Measurements from ENCODE around the gene RAPH1. TPM values are rescaled to one million over a fixed set of nuclear protein-coding genes. Genes with fewer than 3 reads are reported as not detected.

RAPH1 gene
- total RNA-seq, 1 donor from 2014 or later, result 30.3 TPM

DNA sequence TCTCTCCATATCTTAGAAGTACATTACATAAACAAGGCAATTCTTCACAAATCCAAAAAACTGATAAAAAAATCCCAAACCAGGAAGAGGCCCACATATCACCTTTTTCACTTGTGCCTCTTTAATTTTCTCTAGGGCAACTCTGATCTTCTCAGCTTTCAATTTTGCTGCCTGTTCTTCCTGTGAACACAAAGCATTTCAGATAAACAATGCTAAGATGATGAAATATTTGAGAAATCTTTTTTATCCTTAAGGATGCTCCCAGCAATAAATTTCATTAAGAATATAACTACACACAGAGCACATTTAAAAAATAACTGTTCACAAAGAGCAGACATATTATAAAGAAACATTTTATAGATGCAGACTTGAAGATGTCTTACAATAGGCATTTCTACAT, 73.4 kb downstream of the RAPH1 start:
- Mint-ChIP-seq H3K4me1 (peaks cover 12% of the 10 kb centered on the region), H3K9me3 (no peaks in the 10 kb centered on the region), H3K4me3 (no peak overlapping the region), H3K36me3 (peaks cover 10% of the 10 kb centered on the region), H3K27ac (peak overlapping the region; percentile 56), H3K27me3 (ENCODE audit: low read depth) (no peaks in the 10 kb centered on the region)
- TF ChIP-seq, protein P1, sequence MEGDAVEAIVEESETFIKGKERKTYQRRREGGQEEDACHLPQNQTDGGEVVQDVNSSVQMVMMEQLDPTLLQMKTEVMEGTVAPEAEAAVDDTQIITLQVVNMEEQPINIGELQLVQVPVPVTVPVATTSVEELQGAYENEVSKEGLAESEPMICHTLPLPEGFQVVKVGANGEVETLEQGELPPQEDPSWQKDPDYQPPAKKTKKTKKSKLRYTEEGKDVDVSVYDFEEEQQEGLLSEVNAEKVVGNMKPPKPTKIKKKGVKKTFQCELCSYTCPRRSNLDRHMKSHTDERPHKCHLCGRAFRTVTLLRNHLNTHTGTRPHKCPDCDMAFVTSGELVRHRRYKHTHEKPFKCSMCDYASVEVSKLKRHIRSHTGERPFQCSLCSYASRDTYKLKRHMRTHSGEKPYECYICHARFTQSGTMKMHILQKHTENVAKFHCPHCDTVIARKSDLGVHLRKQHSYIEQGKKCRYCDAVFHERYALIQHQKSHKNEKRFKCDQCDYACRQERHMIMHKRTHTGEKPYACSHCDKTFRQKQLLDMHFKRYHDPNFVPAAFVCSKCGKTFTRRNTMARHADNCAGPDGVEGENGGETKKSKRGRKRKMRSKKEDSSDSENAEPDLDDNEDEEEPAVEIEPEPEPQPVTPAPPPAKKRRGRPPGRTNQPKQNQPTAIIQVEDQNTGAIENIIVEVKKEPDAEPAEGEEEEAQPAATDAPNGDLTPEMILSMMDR (IDR thresholded peaks at IDR 0.05; ENCODE audit: unreplicated experiment), result no peak
- no peak for DNase-seq (ENCODE audit: low spot score in 2 of 2, unreplicated experiment in 2 of 2)

DNA sequence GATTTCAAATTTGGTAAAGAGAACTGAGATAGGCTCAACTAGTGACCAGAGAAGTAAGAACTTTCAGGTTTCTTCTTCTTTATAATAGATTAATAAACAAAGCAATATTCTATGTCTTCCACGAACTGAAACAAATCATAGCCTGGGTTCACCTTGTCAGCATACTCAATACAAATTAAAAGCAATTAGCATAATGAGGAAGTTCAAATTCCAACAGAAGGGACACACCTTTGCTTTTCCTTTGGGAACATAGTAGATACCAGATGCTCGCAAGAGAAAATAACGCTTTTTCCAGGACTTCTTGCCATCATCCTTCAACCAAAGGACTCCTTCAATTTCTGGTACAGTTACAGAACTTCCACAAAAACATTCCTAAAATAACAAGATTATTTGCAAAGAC, 79.9 kb downstream of the RAPH1 start:
- Mint-ChIP-seq H3K27ac (no peak overlapping the region), H3K4me1 (peaks cover 20% of the 10 kb centered on the region), H3K4me3 (no peak overlapping the region), H3K36me3 (peaks cover 11% of the 10 kb centered on the region), H3K27me3 (ENCODE audit: low read depth) (no peaks in the 10 kb centered on the region), H3K9me3 (no peaks in the 10 kb centered on the region)
- DNase-seq (ENCODE audit: low spot score in 2 of 2, unreplicated experiment in 2 of 2), result no peak
- TF ChIP-seq, protein P1 (IDR thresholded peaks at IDR 0.05; ENCODE audit: unreplicated experiment), result no peak

DNA sequence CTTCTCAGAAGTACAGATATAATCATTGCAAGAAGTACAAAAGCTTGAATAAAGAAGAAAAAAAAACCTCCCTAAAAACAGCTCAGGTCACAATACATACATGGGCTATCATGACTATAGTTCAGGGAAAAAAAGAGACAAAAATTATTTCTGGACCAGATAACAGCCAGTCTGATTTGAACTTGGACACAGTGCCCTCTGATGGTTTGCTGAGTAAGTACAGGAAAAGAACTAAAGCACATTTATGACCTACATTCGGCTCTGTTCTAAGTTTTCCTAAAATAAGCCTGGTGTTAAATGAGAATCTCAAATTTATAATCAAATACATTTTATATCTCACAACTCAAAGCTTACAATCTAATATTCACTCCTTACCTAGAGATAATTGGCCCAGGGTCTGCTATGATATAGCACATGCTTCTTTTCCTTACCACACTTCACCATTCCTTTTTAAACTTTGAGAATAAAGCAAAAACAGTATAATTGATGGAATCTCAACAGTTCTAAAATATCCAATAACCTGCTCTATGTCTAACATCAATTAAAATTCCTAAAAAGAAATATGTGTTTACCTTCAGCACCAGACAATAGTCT, 81.1 kb downstream of the RAPH1 start:
- Mint-ChIP-seq H3K4me3 (no peak overlapping the region), H3K4me1 (peaks cover 20% of the 10 kb centered on the region), H3K9me3 (no peaks in the 10 kb centered on the region), H3K27ac (peak overlapping the region; percentile 83), H3K27me3 (ENCODE audit: low read depth) (no peaks in the 10 kb centered on the region), H3K36me3 (peaks cover 9% of the 10 kb centered on the region)
- DNase-seq (ENCODE audit: low spot score in 2 of 2, unreplicated experiment in 2 of 2), result no peak
- TF ChIP-seq, protein P1 (IDR thresholded peaks at IDR 0.05; ENCODE audit: unreplicated experiment), result peak; percentile 71

DNA sequence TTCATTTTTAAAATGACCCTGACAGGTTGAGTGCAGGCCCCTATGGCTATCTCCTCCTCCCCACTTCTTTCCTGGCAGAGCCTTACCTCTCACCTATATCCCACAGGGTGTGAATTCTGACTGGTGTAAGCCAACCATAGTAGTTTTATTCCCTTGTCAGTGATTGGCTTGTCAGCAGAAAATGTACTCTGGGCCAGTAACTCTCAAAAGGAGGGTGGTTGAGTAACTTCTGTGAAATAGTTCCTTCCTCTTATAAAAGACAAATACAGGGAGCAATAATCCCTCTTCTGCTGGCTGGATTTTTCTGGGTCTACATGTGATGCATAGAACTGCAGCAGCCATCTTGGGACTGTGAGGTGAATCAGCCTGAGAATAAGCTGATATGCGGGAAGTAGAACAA, 83.4 kb downstream of the RAPH1 start:
- Mint-ChIP-seq H3K9me3 (no peaks in the 10 kb centered on the region), H3K36me3 (peaks cover 7% of the 10 kb centered on the region), H3K27ac (peak overlapping the region; percentile 81), H3K4me3 (no peak overlapping the region), H3K4me1 (peaks cover 20% of the 10 kb centered on the region), H3K27me3 (ENCODE audit: low read depth) (no peaks in the 10 kb centered on the region)
- no peak for DNase-seq (ENCODE audit: low spot score in 2 of 2, unreplicated experiment in 2 of 2)
- TF ChIP-seq, protein P1 (IDR thresholded peaks at IDR 0.05; ENCODE audit: unreplicated experiment), result no peak

DNA sequence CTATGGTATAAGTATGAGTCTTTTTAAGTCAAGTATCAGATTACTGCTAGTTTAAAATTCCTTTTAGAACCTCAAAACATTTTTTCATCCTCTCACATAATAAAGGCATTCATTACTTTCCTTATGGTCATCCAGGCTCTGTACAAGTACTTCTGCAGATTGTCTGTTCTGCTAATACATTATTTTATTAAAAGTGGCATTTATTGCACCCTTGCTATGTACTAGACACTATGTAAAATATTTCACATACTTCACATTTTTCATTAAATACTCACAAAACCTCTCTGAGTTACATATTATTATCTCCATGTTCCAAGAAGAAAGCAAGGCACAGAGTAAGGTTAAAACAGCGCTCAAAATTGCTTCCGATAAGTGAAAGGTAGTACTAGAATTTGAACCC, 84.1 kb downstream of the RAPH1 start:
- peaks cover 13% of the 10 kb centered on the region for H3K36me3 Mint-ChIP-seq
- H3K27me3 Mint-ChIP-seq (ENCODE audit: low read depth), result no peaks in the 10 kb centered on the region
- H3K4me3 Mint-ChIP-seq, result no peak overlapping the region
- DNase-seq (ENCODE audit: low spot score in 2 of 2, unreplicated experiment in 2 of 2), result no peak
- no peaks in the 10 kb centered on the region for H3K9me3 Mint-ChIP-seq
- peaks cover 20% of the 10 kb centered on the region for H3K4me1 Mint-ChIP-seq
- TF ChIP-seq, protein P1 (IDR thresholded peaks at IDR 0.05; ENCODE audit: unreplicated experiment), result no peak
- H3K27ac Mint-ChIP-seq, result peak overlapping the region; percentile 81

DNA sequence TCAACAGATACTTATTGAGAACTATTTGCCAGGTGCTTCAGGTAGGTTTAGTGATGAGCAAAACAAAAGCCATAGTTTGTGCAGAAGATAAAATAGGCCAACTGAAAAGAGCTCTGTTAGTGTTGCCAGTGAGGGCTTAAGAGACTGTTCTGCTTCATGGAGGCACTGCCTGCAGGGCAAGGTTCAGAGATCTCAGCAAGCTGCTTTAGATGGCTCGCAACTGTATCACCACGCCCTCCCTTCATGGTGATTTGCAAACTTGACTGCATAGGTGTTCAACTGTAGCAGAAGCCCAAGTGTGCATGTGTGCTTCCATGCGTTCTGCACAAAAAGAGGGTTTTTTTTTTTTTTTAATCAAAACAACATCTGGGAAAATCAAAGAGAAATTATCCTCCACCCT, 84.5 kb downstream of the RAPH1 start:
- Mint-ChIP-seq H3K9me3 (no peaks in the 10 kb centered on the region), H3K36me3 (peaks cover 15% of the 10 kb centered on the region), H3K27ac (no peak overlapping the region), H3K27me3 (ENCODE audit: low read depth) (no peaks in the 10 kb centered on the region), H3K4me3 (no peak overlapping the region), H3K4me1 (peaks cover 20% of the 10 kb centered on the region)
- TF ChIP-seq, protein P1 (IDR thresholded peaks at IDR 0.05; ENCODE audit: unreplicated experiment), result no peak
- no peak for DNase-seq (ENCODE audit: low spot score in 2 of 2, unreplicated experiment in 2 of 2)

All from mesothelial cell of epicardium (in vitro differentiated cells).